Osteoblast (primary cell): Measurements from ENCODE around the gene ITPR3. TPM values are rescaled to one million over a fixed set of nuclear protein-coding genes. Genes with fewer than 3 reads are reported as not detected.

Source experiments
- DNase-seq: peaks from one replicate; pipeline ENCODE4 v3.0.0; 2011; ENCODE audit warnings: low spot score, mixed read lengths; ENCODE audit not compliant: insufficient read length; ENCODE audit errors: missing footprints
- H2AFZ ChIP-seq: 2 replicates; pipeline ENCODE4 v1.6.0; 2011; ENCODE audit warnings: mild to moderate bottlenecking, low read length
- H3K27ac ChIP-seq: 2 replicates; pipeline ENCODE4 v1.5.1; 2011; ENCODE audit warnings: mild to moderate bottlenecking, low read depth, low read length, moderate library complexity
- H3K27me3 ChIP-seq: 2 replicates; pipeline ENCODE4 v1.6.0; 2012; ENCODE audit warnings: mild to moderate bottlenecking, control low read depth, inconsistent platforms, low read length, moderate library complexity; ENCODE audit not compliant: insufficient read depth
- H3K36me3 ChIP-seq: 2 replicates; pipeline ENCODE4 v1.5.1; 2011; ENCODE audit warnings: mild to moderate bottlenecking, low read length, control low read depth, moderate library complexity; ENCODE audit not compliant: insufficient read depth
- H3K4me1 ChIP-seq: 2 replicates; pipeline ENCODE4 v1.5.1; 2011; ENCODE audit warnings: mild to moderate bottlenecking, low read length, control low read depth, moderate library complexity; ENCODE audit not compliant: insufficient read depth
- H3K4me2 ChIP-seq: 2 replicates; pipeline ENCODE4 v1.6.0; 2011; ENCODE audit warnings: mild to moderate bottlenecking, low read length; ENCODE audit not compliant: insufficient read depth
- H3K4me3 ChIP-seq: fragments of 200-600 bp; sonication (generic); 3 replicates; pipeline ENCODE4 v1.5.1; 2012; ENCODE audit warnings: mild to moderate bottlenecking, low read length, inconsistent platforms; ENCODE audit not compliant: insufficient read depth
- H3K79me2 ChIP-seq: 2 replicates; pipeline ENCODE4 v1.6.0; 2012; ENCODE audit warnings: mild to moderate bottlenecking, low read length, control low read depth, inconsistent platforms; ENCODE audit not compliant: insufficient read depth
- H3K9me3 ChIP-seq: 2 replicates; pipeline ENCODE4 v1.5.1; 2011; ENCODE audit warnings: low read depth, low read length, control low read depth
- H4K20me1 ChIP-seq: 2 replicates; pipeline ENCODE4 v1.6.0; 2012; ENCODE audit warnings: mild to moderate bottlenecking, low read length, control low read depth; ENCODE audit not compliant: insufficient read depth
- total RNA-seq: library from RNA; depleted of rRNA; stranded (reverse); fragments of >200 nt; gene quantifications from 2 replicates; pipeline ENCODE4 v1.2.3, GENCODE V29; 2012
- TF ChIP-seq, protein P1 (sequence below): IDR thresholded peaks from 2 replicates; pipeline ENCODE4 v1.5.1; 2011; ENCODE audit warnings: mild to moderate bottlenecking, low read depth, low read length, moderate library complexity; ENCODE audit errors: extremely low read depth

The ITPR3 gene
- total RNA-seq, 1 donor = 46.7 TPM

DNA sequence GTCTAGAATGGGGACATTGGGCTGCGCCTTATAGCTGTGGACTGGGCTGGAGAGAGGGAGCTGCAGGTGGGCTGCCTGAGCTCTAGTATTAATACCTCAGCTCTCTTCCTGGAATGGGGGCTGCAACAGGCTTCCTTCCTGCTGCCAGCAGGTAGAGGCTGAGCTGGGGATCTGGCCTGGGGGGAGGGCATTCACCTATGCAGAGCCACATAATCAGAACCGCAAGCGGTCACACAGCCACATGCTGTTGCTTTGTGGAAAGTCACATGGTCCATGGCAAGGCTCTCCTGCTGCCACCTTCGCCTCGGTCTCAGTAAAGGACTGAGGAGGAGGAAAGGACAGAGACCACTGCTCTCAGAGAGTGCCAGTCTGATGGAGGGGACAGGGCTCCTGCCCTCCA is 35.7 kb downstream of the ITPR3 start:
- H3K4me1 ChIP-seq = no peaks in the 10 kb centered on the region
- DNase-seq = no peak
- TF ChIP-seq, protein P1, sequence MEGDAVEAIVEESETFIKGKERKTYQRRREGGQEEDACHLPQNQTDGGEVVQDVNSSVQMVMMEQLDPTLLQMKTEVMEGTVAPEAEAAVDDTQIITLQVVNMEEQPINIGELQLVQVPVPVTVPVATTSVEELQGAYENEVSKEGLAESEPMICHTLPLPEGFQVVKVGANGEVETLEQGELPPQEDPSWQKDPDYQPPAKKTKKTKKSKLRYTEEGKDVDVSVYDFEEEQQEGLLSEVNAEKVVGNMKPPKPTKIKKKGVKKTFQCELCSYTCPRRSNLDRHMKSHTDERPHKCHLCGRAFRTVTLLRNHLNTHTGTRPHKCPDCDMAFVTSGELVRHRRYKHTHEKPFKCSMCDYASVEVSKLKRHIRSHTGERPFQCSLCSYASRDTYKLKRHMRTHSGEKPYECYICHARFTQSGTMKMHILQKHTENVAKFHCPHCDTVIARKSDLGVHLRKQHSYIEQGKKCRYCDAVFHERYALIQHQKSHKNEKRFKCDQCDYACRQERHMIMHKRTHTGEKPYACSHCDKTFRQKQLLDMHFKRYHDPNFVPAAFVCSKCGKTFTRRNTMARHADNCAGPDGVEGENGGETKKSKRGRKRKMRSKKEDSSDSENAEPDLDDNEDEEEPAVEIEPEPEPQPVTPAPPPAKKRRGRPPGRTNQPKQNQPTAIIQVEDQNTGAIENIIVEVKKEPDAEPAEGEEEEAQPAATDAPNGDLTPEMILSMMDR = no peak

DNA sequence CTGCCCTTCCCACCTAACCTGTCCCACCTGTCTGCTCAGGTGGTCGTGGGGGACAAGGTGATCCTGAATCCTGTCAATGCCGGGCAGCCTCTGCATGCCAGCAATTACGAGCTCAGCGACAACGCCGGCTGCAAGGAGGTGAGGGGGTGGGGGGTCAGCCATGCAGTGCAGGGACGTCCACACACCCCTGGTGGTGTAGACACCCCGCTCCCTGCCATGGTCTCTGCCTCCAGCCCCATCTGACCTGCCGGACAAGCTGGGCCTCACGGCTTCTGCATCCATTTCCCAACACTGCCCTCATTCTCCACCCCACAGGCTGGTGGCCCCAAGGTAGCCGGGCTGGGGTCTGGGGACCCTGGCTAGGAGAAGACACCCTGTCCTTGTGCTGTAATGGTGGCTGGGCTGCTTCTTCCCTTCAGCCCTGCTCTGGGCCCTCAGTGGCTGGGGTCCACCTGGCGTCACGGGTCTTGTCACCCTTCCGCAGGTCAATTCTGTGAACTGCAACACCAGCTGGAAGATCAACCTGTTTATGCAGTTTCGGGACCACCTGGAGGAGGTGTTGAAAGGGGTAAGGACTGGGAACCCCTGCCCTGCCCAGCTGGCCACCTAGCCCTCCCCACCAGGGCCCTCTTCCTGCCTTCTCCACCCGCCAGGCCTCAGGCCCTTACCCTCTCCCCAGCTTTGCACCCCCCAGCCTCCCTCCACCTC is 38.0 kb downstream of the ITPR3 start:
- no peaks in the 10 kb centered on the region for H3K27me3 ChIP-seq
- H3K9me3 ChIP-seq = no peaks in the 10 kb centered on the region
- H3K27ac ChIP-seq = no peak overlapping the region
- DNase-seq = no peak
- no peak overlapping the region for H2AFZ ChIP-seq
- H3K4me1 ChIP-seq = no peaks in the 10 kb centered on the region
- H3K4me2 ChIP-seq = no peak overlapping the region
- peaks cover 4% of the 10 kb centered on the region for H3K79me2 ChIP-seq
- H3K36me3 ChIP-seq = peaks cover 6% of the 10 kb centered on the region
- H3K4me3 ChIP-seq = no peak overlapping the region
- TF ChIP-seq, protein P1 = no peak
- H4K20me1 ChIP-seq = no peaks in the 10 kb centered on the region

More for the DNA sequence above, 35.7 kb downstream of the ITPR3 start:
- H2AFZ ChIP-seq = no peak overlapping the region
- H3K79me2 ChIP-seq = peaks cover 9% of the 10 kb centered on the region
- H3K27me3 ChIP-seq = no peaks in the 10 kb centered on the region
- H3K4me2 ChIP-seq = no peak overlapping the region
- no peak overlapping the region for H3K4me3 ChIP-seq
- H3K9me3 ChIP-seq = no peaks in the 10 kb centered on the region
- peaks cover 5% of the 10 kb centered on the region for H3K36me3 ChIP-seq
- no peak overlapping the region for H3K27ac ChIP-seq
- no peaks in the 10 kb centered on the region for H4K20me1 ChIP-seq

DNA sequence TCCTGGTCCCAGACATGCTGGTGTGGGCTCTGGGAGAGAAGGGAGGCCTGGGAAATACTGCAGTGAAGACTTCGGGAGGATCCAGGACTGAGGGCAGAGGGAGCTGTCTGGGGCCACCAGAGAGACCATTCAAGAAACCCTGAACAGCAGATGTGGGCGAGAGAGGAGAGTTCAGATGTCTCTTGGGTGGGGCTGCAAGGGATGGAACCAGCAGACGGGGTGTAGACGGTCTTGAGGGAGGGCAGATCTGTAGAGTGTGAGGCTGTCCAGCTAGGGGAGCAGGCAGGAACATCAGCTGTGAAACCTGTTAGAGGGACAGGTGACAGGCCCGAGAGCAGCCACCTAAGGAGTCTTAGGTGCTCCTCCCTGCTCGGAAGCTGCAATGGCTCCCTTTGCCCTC is 38.9 kb downstream of the ITPR3 start:
- H3K27ac ChIP-seq = no peak overlapping the region
- no peaks in the 10 kb centered on the region for H3K27me3 ChIP-seq
- H3K4me3 ChIP-seq = no peak overlapping the region
- no peak overlapping the region for H3K4me2 ChIP-seq
- H3K9me3 ChIP-seq = no peaks in the 10 kb centered on the region
- H2AFZ ChIP-seq = no peak overlapping the region
- no peaks in the 10 kb centered on the region for H4K20me1 ChIP-seq
- no peak for DNase-seq
- TF ChIP-seq, protein P1 = no peak
- no peaks in the 10 kb centered on the region for H3K4me1 ChIP-seq
- peaks cover 4% of the 10 kb centered on the region for H3K79me2 ChIP-seq
- peaks cover 9% of the 10 kb centered on the region for H3K36me3 ChIP-seq

DNA sequence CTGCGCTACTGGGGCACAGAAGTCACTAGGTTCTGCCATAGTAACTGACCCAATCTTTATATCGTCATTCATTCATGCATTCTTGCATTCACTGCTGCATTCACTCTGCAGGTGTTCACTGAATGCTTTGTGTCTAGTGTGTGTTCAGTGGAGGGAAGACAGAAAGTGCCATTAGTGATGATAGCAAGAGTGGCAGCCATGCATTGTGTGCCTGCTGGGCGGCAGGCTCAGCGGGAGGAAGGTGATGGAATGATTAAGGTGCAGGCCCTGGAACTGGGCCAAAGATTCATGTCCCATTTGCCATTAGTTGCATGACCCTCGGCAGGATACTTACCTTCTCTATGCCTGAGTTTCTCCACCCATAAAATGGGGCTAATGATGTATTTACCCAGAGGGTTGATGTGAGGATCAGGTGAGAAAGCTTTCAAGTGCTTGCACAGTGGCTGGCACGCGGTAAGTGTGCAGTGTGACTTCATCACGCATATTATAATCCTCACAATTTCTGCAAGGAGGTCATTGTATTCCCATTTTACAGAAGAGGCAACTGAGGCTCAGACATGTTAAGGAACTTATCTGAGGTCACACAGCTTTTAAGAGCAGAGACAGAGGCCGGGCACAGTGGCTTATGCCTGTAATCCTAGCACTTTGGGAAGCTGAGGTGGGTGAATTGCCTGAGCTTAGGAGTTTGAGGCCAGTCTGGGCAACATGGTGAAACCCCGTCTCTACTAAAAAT is 40.1 kb downstream of the ITPR3 start:
- Histone ChIP-seq H3K4me1 (no peaks in the 10 kb centered on the region), H3K36me3 (peaks cover 11% of the 10 kb centered on the region), H3K27me3 (no peaks in the 10 kb centered on the region), H3K4me3 (no peak overlapping the region), H4K20me1 (no peaks in the 10 kb centered on the region), H3K27ac (no peak overlapping the region), H2AFZ (no peak overlapping the region), H3K4me2 (no peak overlapping the region), H3K9me3 (no peaks in the 10 kb centered on the region), H3K79me2 (peaks cover 3% of the 10 kb centered on the region)
- DNase-seq = no peak
- TF ChIP-seq, protein P1 = no peak
